Vagina (tissue), 2 donors: ENCODE results near the gene CST7. TPM values are rescaled to one million over a fixed set of nuclear protein-coding genes. Genes with fewer than 3 reads are reported as not detected.
A peak's percentile ranks its signal among the peaks of the same experiment; 100 is the strongest.

Experiments
- DNase-seq, 2 donors: peaks; one replicate each; pipeline ENCODE4 v3.0.0-alpha.2; 2017; ENCODE audit errors: extremely low spot score in 2 of 2
- H3K27ac ChIP-seq: fragments of 200-600 bp; sonication (generic); one replicate; pipeline ENCODE4 v1.5.1; 2019
- H3K27me3 ChIP-seq: fragments of 200-600 bp; sonication (generic); one replicate; pipeline ENCODE4 v1.5.1; 2019
- H3K36me3 ChIP-seq, 2 donors: fragments of 200-600 bp; sonication (generic); one replicate each; pipeline ENCODE4 v1.5.1; 2017 to 2019
- H3K4me1 ChIP-seq: fragments of 200-600 bp; sonication (generic); one replicate; pipeline ENCODE4 v1.5.1; 2019
- H3K4me3 ChIP-seq, 2 donors: fragments of 200-600 bp; sonication (generic); 1 replicate in 1 of 2; 2 replicates in 1 of 2; pipeline ENCODE4 v1.5.1; 2016 to 2019
- H3K9me3 ChIP-seq: fragments of 200-600 bp; sonication (generic); one replicate; pipeline ENCODE4 v1.5.1; 2019
- POLR2A ChIP-seq, 2 donors: fragments of 450-650 bp; IDR thresholded peaks; one replicate each; pipeline ENCODE4 v1.6.1; 2017; ENCODE audit warnings: antibody characterized with exemption in 2 of 2, mild to moderate bottlenecking in 2 of 2, moderate library complexity in 2 of 2
- POLR2AphosphoS5 ChIP-seq, 2 donors: sonication (generic); formaldehyde crosslinking; IDR thresholded peaks; one replicate each; pipeline ENCODE4 v1.9.0; 2017; ENCODE audit warnings: antibody characterized with exemption in 2 of 2, mild to moderate bottlenecking in 2 of 2, low read depth in 1 of 2; ENCODE audit not compliant: insufficient read depth in 1 of 2
- intact Hi-C: fragments of 100-400 bp; cut with DNase I; formaldehyde crosslinking; loops from one replicate; pipeline ENCODE4 v1.15.1; 2023
- total RNA-seq: library from RNA; depleted of rRNA; stranded (reverse); fragments of >200 nt; gene quantifications from one replicate; pipeline ENCODE4 v1.2.3, GENCODE V29; 2016
- TF ChIP-seq, protein P1 (sequence below), 3 experiments: fragments of 450-650 bp in 2 of 3; fragments of 200-600 bp in 1 of 3; sonication (generic) in 1 of 3; IDR thresholded peaks; one replicate each; pipeline ENCODE4 v1.5.1; 2017 to 2019; ENCODE audit warnings: antibody characterized with exemption in 3 of 3, mild to moderate bottlenecking in 2 of 3, moderate library complexity in 2 of 3

Gene CST7
- total RNA-seq, 1 donor from 2014 or later, result 3.7 TPM

GRCh38 chr20:24996449-24997377 lies 47.6 kb downstream of the CST7 start:
- intact Hi-C loops, result loop anchor here (10.0 kb wide), 1 partner anchor 398 kb away; the partner anchor contains the start of gene ABHD12
- no peaks in the 10 kb centered on the region for H3K27me3 ChIP-seq
- no peaks in the 10 kb centered on the region for H3K36me3 ChIP-seq
- H3K9me3 ChIP-seq, result no peaks in the 10 kb centered on the region
- TF ChIP-seq POLR2AphosphoS5 (IDR thresholded peaks at IDR 0.05; ENCODE audit: insufficient read depth in 1 of 2, low read depth in 1 of 2), result no peak
- no peak for TF ChIP-seq POLR2A (IDR thresholded peaks at IDR 0.05)
- TF ChIP-seq, protein P1, sequence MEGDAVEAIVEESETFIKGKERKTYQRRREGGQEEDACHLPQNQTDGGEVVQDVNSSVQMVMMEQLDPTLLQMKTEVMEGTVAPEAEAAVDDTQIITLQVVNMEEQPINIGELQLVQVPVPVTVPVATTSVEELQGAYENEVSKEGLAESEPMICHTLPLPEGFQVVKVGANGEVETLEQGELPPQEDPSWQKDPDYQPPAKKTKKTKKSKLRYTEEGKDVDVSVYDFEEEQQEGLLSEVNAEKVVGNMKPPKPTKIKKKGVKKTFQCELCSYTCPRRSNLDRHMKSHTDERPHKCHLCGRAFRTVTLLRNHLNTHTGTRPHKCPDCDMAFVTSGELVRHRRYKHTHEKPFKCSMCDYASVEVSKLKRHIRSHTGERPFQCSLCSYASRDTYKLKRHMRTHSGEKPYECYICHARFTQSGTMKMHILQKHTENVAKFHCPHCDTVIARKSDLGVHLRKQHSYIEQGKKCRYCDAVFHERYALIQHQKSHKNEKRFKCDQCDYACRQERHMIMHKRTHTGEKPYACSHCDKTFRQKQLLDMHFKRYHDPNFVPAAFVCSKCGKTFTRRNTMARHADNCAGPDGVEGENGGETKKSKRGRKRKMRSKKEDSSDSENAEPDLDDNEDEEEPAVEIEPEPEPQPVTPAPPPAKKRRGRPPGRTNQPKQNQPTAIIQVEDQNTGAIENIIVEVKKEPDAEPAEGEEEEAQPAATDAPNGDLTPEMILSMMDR (IDR thresholded peaks at IDR 0.05), result no peak
- H3K27ac ChIP-seq, result no peak overlapping the region
- H3K4me3 ChIP-seq, result no peak overlapping the region
- peaks cover 48% of the 10 kb centered on the region for H3K4me1 ChIP-seq
- peak; percentile 22 to 69 for DNase-seq

GRCh38 chr20:24998121-24998520 lies 49.1 kb downstream of the CST7 start:
- intact Hi-C loops, result loop anchor here (10.0 kb wide), 1 partner anchor 397 kb away; the partner anchor contains the start of gene ABHD12
- no peaks in the 10 kb centered on the region for H3K36me3 ChIP-seq

GRCh38 chr20:24998631-24999445 lies 49.8 kb downstream of the CST7 start:
- no peaks in the 10 kb centered on the region for H3K36me3 ChIP-seq
- peaks cover 35% of the 10 kb centered on the region for H3K4me1 ChIP-seq
- TF ChIP-seq, protein P1 (IDR thresholded peaks at IDR 0.05), result no peak
- TF ChIP-seq POLR2AphosphoS5 (IDR thresholded peaks at IDR 0.05; ENCODE audit: insufficient read depth in 1 of 2, low read depth in 1 of 2) (no peak), POLR2A (IDR thresholded peaks at IDR 0.05) (no peak)
- H3K27me3 ChIP-seq, result no peaks in the 10 kb centered on the region
- H3K4me3 ChIP-seq, result no peak overlapping the region
- no peak for DNase-seq
- intact Hi-C loops, result loop anchor here (10.0 kb wide), 1 partner anchor 396 kb away; the partner anchor contains the start of gene ABHD12
- H3K27ac ChIP-seq, result no peak overlapping the region
- no peaks in the 10 kb centered on the region for H3K9me3 ChIP-seq

More at GRCh38 chr20:24998121-24998520, 49.1 kb downstream of the CST7 start:
- TF ChIP-seq, protein P1 (IDR thresholded peaks at IDR 0.05), result no peak
- no peak for TF ChIP-seq POLR2A (IDR thresholded peaks at IDR 0.05)
- Histone ChIP-seq H3K4me3 (no peak overlapping the region), H3K9me3 (no peaks in the 10 kb centered on the region), H3K27me3 (no peaks in the 10 kb centered on the region), H3K27ac (no peak overlapping the region), H3K4me1 (peaks cover 42% of the 10 kb centered on the region)
- DNase-seq, result no peak

- Histone ChIP-seq H3K9me3 (no peaks in the 10 kb centered on the region), H3K4me3 (no peak overlapping the region), H3K36me3 (no peaks in the 10 kb centered on the region), H3K4me1 (peaks cover 33% of the 10 kb centered on the region), H3K27me3 (no peaks in the 10 kb centered on the region), H3K27ac (no peak overlapping the region)
- TF ChIP-seq, protein P1 (IDR thresholded peaks at IDR 0.05), result no peak
- TF ChIP-seq POLR2A (IDR thresholded peaks at IDR 0.05) (no peak), POLR2AphosphoS5 (IDR thresholded peaks at IDR 0.05; ENCODE audit: insufficient read depth in 1 of 2, low read depth in 1 of 2) (no peak)
- no peak for DNase-seq
- intact Hi-C loops, result loop anchor here (10.0 kb wide), 1 partner anchor 395 kb away; the partner anchor contains the start of gene ABHD12
Observed at GRCh38 chr20:24999568-24999967, 50.5 kb downstream of the CST7 start.
